Spleen (tissue), 11 donors: Measurements from ENCODE around the gene SLAMF9. TPM values are rescaled to one million over a fixed set of nuclear protein-coding genes. Genes with fewer than 3 reads are reported as not detected.
"Not testable (repeated sequence)": the region's sequence is repeated elsewhere in the genome, so short reads cannot be mapped to it uniquely, and the experiment has no call there.

Experiments
- DNase-seq: peaks from one replicate; pipeline ENCODE4 v3.0.0-alpha.2; 2020
- H3K27ac ChIP-seq, 8 donors: fragments of 200-600 bp; sonication (generic) in 7 of 8; 1 replicate in 4 of 8; 2 replicates in 4 of 8; pipeline versions ENCODE4 v1.5.0 to v1.8.0; 2016 to 2021; ENCODE audit warnings: inconsistent platforms in 4 of 8, mild to moderate bottlenecking in 4 of 8, moderate library complexity in 1 of 8
- H3K27me3 ChIP-seq, 7 donors: fragments of 200-600 bp; sonication (generic) in 6 of 7; replicated peaks in 1 of 7; 1 replicate in 4 of 7; 2 replicates in 3 of 7; pipeline versions ENCODE4 v1.5.0 to v1.8.0; 2016 to 2021; ENCODE audit warnings: inconsistent platforms in 3 of 7, mild to moderate bottlenecking in 1 of 7
- H3K36me3 ChIP-seq, 6 donors: fragments of 200-600 bp; sonication (generic) in 5 of 6; 1 replicate in 4 of 6; 2 replicates in 2 of 6; pipeline versions ENCODE4 v1.5.0 to v1.8.0; 2016 to 2021; ENCODE audit warnings: inconsistent platforms in 2 of 6
- H3K4me1 ChIP-seq, 6 donors: fragments of 200-600 bp; sonication (generic) in 5 of 6; 1 replicate in 3 of 6; 2 replicates in 3 of 6; pipeline versions ENCODE4 v1.5.0 to v1.8.0; 2016 to 2021; ENCODE audit warnings: inconsistent platforms in 3 of 6
- H3K4me3 ChIP-seq, 8 donors: fragments of 200-600 bp; sonication (generic) in 7 of 8; 1 replicate in 4 of 8; 2 replicates in 4 of 8; pipeline versions ENCODE4 v1.5.0 to v1.8.0; 2016 to 2021; ENCODE audit warnings: inconsistent platforms in 4 of 8, mild to moderate bottlenecking in 4 of 8, moderate library complexity in 2 of 8
- H3K9me3 ChIP-seq, 8 donors: fragments of 200-600 bp; sonication (generic) in 7 of 8; 1 replicate in 4 of 8; 2 replicates in 4 of 8; pipeline versions ENCODE4 v1.5.0 to v1.8.0; 2016 to 2021; ENCODE audit warnings: inconsistent platforms in 4 of 8
- POLR2A ChIP-seq, 3 donors: fragments of 450-650 bp; IDR thresholded peaks; one replicate each; pipeline ENCODE4 v1.5.1; 2017; ENCODE audit warnings: antibody characterized with exemption in 3 of 3, mild to moderate bottlenecking in 1 of 3
- POLR2AphosphoS5 ChIP-seq, 3 donors: sonication (generic); formaldehyde crosslinking; IDR thresholded peaks; one replicate each; pipeline ENCODE4 v1.5.1; 2017; ENCODE audit warnings: antibody characterized with exemption in 3 of 3
- WGBS, 5 donors: extraction: QIAGEN DNeasy Blood & Tissue Kit in 3 of 5; methylation state at CpG; one replicate each; pipeline versions ENCODE4 v1.1.5 to v1.1.7; 2013 to 2018; 5-methylcytosine and 5-hydroxymethylcytosine counted together
- intact Hi-C: fragments of 100-400 bp; cut with DNase I; formaldehyde crosslinking; loops from one replicate; pipeline ENCODE4 v1.15.0; 2023; ENCODE audit warnings: low total_unique reads
- polyA plus RNA-seq, 3 donors: library from polyadenylated mRNA; stranded (reverse); fragments of 200-250 nt; gene quantifications; one replicate each; pipeline ENCODE4 v1.2.1, GENCODE V29; 2013
- total RNA-seq, 7 donors: library from RNA; depleted of rRNA in 3 of 7; stranded (reverse); fragments of >200 nt in 3 of 7; fragmentation: NEBNext Ultra II Directional in 4 of 7; extraction: Animal tissue kit (Norgen Biotek cat#: 25700) in 4 of 7; gene quantifications; one replicate each; pipeline versions ENCODE4 v1.1.0 to v1.2.1, GENCODE V29; 2016 to 2021
- TF ChIP-seq, protein P1 (sequence below), 11 experiments: fragments of 200-600 bp in 7 of 11; fragments of 450-650 bp in 4 of 11; sonication (generic) in 4 of 11; IDR thresholded peaks in 8 of 11; conservative IDR thresholded peaks in 3 of 11; 1 replicate in 7 of 11; 2 replicates in 4 of 11; pipeline versions ENCODE4 v1.4.0 to v1.8.0; 2016 to 2021; ENCODE audit warnings: antibody characterized with exemption in 11 of 11, inconsistent platforms in 4 of 11, mild to moderate bottlenecking in 1 of 11
- donor health status: healthy with polysubstance abuse.
- donor health status: DM: no; HTN: no; CAD: no; lungs with moderate emphysema.
- donor health status: DM: no; HTN: no; CAD: no.
- donor health status: Bipolar disorder and iron deficiency.
- donor health status: healthy.
- donor health status: DM: no; HTN: no; CAD: no.
- donor health status: DM: yes; HTN: yes; CAD: no.

The SLAMF9 gene
- total and polyA plus RNA-seq, 10 donors, result 0.14 to 1.3 (median 0.46) TPM; not detected in 4

DNA sequence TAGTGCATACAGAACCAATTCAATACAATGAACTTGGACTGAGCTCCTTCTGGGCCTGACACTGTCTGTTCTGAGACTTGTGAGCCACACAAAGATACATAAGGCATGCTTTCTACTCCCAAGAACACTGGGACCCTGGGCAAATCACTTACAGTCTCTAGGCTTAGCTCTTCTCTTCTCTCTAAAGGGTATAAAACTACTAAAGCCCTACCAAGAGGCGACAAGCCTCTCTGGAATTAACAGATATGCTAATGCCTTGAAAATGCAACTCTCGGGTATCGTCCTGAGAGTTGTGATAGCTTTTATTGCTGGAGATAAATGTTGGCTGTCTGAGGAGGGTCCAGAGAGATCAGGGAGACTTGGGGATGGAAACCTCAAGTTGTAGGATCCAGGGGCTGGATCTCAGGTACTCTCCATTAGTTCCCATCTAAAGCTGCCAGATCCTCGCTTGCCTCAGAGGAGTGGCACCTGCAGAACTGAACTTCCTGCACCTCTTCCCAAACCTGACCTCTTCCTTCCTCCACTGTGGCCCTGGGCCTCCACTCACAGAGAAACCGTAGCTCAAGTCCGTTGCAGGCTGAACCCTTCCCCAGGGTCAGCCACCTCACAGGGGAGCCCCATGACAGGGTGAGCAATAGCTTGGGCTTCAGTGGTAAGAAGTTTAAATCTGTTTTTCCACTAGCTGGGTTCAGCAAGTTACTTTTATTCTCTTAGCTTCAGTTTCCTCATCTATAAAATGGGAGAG is 42.5 kb downstream of the SLAMF9 start:
- no peaks in the 10 kb centered on the region for H3K9me3 ChIP-seq
- TF ChIP-seq POLR2AphosphoS5 (IDR thresholded peaks at IDR 0.05), result peak in 1 of 3 donors; percentile 35
- TF ChIP-seq, protein P1, sequence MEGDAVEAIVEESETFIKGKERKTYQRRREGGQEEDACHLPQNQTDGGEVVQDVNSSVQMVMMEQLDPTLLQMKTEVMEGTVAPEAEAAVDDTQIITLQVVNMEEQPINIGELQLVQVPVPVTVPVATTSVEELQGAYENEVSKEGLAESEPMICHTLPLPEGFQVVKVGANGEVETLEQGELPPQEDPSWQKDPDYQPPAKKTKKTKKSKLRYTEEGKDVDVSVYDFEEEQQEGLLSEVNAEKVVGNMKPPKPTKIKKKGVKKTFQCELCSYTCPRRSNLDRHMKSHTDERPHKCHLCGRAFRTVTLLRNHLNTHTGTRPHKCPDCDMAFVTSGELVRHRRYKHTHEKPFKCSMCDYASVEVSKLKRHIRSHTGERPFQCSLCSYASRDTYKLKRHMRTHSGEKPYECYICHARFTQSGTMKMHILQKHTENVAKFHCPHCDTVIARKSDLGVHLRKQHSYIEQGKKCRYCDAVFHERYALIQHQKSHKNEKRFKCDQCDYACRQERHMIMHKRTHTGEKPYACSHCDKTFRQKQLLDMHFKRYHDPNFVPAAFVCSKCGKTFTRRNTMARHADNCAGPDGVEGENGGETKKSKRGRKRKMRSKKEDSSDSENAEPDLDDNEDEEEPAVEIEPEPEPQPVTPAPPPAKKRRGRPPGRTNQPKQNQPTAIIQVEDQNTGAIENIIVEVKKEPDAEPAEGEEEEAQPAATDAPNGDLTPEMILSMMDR (IDR thresholded peaks at IDR 0.05 in 8 of 11, conservative IDR thresholded peaks at IDR 0.05 in 3 of 11), result no peak
- TF ChIP-seq POLR2A (IDR thresholded peaks at IDR 0.05), result no peak
- H3K36me3 ChIP-seq, result peaks cover 0 to 20% (median 2%) of the 10 kb centered on the region in 6 donors
- 34 to 44% (median 36%) methylated on average over 6 of the region's 6 CpGs for WGBS, 5 donors
- intact Hi-C loops, result no loop called here
- no peaks in the 10 kb centered on the region for H3K27me3 ChIP-seq
- peak; percentile 71 for DNase-seq
- H3K4me1 ChIP-seq, result peaks cover 23 to 69% (median 44%) of the 10 kb centered on the region in 6 donors
- H3K4me3 ChIP-seq, result peak overlapping the region in 1 of 8 donors; percentile 48
- peak overlapping the region; percentile 68 to 90 (median 82) for H3K27ac ChIP-seq

DNA sequence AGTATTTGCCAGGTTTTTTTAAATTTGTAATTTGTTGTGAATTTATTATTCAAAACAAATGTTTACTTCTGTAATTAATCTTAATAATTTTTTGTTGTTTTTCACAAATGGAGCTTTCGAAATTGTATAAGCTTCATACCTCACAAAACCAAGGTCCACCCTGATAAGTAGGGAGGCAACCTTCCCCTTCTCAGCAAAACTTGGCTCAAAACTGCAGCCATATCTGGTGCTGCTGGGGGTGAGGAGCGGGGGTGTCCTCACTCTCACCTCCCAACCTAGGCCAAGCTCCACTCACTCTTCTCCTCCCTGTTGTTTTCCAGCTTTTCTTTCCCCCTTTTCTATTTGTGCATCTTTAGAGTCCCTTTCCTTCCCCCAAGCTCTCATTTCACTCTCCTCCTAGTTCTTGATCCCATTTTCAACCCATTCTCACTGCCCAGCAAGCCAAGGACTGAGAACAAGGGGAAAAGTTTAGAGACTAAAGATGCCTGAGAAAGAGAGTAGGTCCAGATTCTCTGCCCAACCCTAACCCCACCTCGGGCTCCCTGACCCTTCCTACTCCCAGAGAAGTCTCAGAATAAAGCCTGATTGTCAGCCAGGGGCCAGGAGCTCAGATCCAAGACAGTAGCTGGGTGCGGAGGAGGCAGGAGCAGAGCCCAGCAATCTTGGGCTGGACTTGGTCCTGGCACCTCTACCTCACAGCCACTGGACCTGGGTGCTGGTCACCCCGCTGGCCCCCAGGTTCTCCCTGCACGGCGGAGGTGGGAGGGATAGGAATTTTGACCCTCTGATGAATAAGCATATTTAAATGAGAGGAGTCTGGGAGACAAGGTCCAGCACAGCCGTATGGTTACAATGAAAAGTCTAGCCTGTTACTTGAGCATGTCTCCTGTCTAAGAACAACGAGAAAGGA is 45.8 kb downstream of the SLAMF9 start:
- peaks cover 23 to 42% (median 36%) of the 10 kb centered on the region in 6 donors for H3K4me1 ChIP-seq
- 86 to 93% (median 91%) methylated on average over 9 of the region's 9 CpGs for WGBS, 5 donors
- H3K27me3 ChIP-seq, result no peaks in the 10 kb centered on the region
- H3K4me3 ChIP-seq, result no peak overlapping the region
- intact Hi-C loops, result no loop called here
- H3K9me3 ChIP-seq, result peaks cover 0 to 7% (median 0%) of the 10 kb centered on the region in 8 donors
- peak overlapping the region in 1 of 8 donors; percentile 88 for H3K27ac ChIP-seq
- TF ChIP-seq, protein P1 (IDR thresholded peaks at IDR 0.05 in 8 of 11, conservative IDR thresholded peaks at IDR 0.05 in 3 of 11), result no peak
- no peak for TF ChIP-seq POLR2A (IDR thresholded peaks at IDR 0.05)
- no peak for TF ChIP-seq POLR2AphosphoS5 (IDR thresholded peaks at IDR 0.05)
- DNase-seq, result no peak
- no peaks in the 10 kb centered on the region for H3K36me3 ChIP-seq

DNA sequence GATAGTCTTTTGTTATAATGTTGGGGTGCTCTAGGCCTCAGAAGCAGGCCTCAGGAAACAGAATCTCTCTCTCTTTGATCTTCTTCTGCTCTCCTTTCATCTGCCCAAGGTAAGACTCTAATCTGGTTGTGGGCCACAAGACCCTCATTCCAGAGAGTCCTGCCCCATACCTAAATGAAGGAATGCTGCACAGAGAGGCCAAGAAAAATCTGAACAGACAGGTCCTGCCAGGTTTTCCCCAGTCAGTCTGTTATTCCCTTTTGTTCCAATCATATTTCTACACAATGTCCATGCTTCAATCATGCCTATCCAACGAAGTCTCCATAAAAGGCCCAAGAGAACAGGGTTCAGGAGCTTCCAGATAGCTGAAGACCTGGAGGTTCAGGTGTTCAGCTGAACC is 47.1 kb downstream of the SLAMF9 start:
- H3K9me3 ChIP-seq, result peaks cover 0 to 7% (median 0%) of the 10 kb centered on the region in 8 donors
- no peak overlapping the region for H3K27ac ChIP-seq
- no peaks in the 10 kb centered on the region for H3K27me3 ChIP-seq
- 76 to 95% (median 90%) methylated on average over 1 of the region's 1 CpG for WGBS, 5 donors
- intact Hi-C loops, result no loop called here
- DNase-seq, result no peak
- TF ChIP-seq POLR2AphosphoS5 (IDR thresholded peaks at IDR 0.05), result no peak
- no peaks in the 10 kb centered on the region for H3K36me3 ChIP-seq
- no peak overlapping the region for H3K4me3 ChIP-seq
- peaks cover 23 to 29% (median 26%) of the 10 kb centered on the region in 6 donors for H3K4me1 ChIP-seq

DNA sequence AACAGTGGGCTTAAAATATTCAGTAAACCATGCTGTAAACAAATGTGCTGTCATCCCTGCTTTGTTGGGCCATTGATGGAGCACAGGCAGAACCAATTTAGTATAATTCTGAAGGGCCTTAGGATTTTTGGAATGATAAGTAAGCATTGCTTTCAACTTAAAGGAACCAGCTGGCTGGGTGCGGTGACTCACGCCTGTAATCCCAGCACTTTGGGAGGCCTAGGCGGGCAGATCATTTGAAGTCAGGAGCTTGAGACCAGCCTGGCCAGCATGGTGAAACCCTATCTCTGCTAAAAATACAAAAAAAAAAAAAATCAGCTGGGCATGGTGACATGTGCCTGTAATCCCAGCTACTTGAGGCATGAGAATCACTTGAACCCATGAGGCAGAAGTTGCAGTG is 50.0 kb downstream of the SLAMF9 start:
- H3K9me3 ChIP-seq, H3K27ac ChIP-seq, H3K36me3 ChIP-seq, H3K4me3 ChIP-seq, H3K27me3 ChIP-seq, intact Hi-C loops, DNase-seq: not testable (repeated sequence)
- peaks cover 0 to 24% (median 9%) of the 10 kb centered on the region in 6 donors for H3K4me1 ChIP-seq
- 67 to 85% (median 72%) methylated on average over 3 of the region's 3 CpGs for WGBS, 5 donors

DNA sequence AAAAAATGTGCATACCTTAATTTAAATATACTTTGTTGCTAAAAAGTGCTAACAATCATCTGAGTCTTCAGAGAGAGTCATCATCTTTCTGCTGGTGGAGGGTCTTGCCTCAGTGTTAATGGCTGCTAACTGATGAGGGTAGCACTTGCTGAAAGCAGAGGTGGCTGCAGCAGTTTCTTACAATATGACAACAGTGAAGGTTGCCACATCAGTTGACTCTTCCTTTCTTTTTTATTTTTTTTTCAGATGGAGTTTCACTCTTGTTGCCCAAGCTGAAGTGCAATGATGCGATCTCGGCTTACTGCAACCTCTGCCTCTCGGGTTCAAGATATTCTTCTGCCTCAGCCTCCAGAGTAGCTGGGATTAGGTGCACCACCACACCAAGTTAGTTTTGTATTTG is 51.5 kb downstream of the SLAMF9 start:
- no peak for DNase-seq
- Histone ChIP-seq H3K4me3 (no peak overlapping the region), H3K27me3 (no peaks in the 10 kb centered on the region), H3K36me3 (no peaks in the 10 kb centered on the region), H3K9me3 (peaks cover 0 to 7% (median 0%) of the 10 kb centered on the region in 8 donors), H3K4me1 (peaks cover 0 to 39% (median 15%) of the 10 kb centered on the region in 6 donors), H3K27ac (peak overlapping the region in 1 of 8 donors; percentile 1)
- 55 to 86% (median 68%) methylated on average over 3 of the region's 3 CpGs for WGBS, 5 donors
- no peak for TF ChIP-seq POLR2AphosphoS5 (IDR thresholded peaks at IDR 0.05)
- intact Hi-C loops, result no loop called here

Other genes with a start within 250 kb of the SLAMF9 start
- under 1 TPM in 2 of 7 donors, not detected in 5; 0.46 to 0.73 TPM for gene CRP, start 239.6 kb downstream of the SLAMF9 start, total RNA-seq
- gene CRP, start 239.6 kb downstream of the SLAMF9 start, polyA plus RNA-seq, result under 1 TPM in 1 of 3 donors, not detected in 2; 0.06 TPM
- gene DUSP23, start 173.3 kb downstream of the SLAMF9 start, total RNA-seq, result 10 to 100 TPM; 23.1 to 76.3 (median 30.7) TPM
- gene DUSP23, start 173.3 kb downstream of the SLAMF9 start, polyA plus RNA-seq, result 10 to 100 TPM; 45.0 to 69.5 (median 58.3) TPM
- gene FCRL6, start 151.9 kb downstream of the SLAMF9 start, total RNA-seq, result 10 to 100 TPM in 5 of 7 donors, 1 to 10 TPM in 2; 7.5 to 24.4 (median 17.8) TPM
- 1 to 10 TPM in 2 of 3 donors, under 1 TPM in 1; 0.52 to 2.0 (median 1.0) TPM for gene FCRL6, start 151.9 kb downstream of the SLAMF9 start, polyA plus RNA-seq
- 10 to 100 TPM; 13.0 to 40.0 (median 25.2) TPM for gene SLAMF8, start 127.4 kb downstream of the SLAMF9 start, total RNA-seq
- 10 to 100 TPM; 12.9 to 18.7 (median 16.1) TPM for gene SLAMF8, start 127.4 kb downstream of the SLAMF9 start, polyA plus RNA-seq
- under 1 TPM in 1 of 7 donors, not detected in 6; 0.33 TPM for gene VSIG8, start 91.6 kb downstream of the SLAMF9 start, total RNA-seq
- under 1 TPM; 0.03 to 0.43 (median 0.13) TPM for gene VSIG8, start 91.6 kb downstream of the SLAMF9 start, polyA plus RNA-seq
- gene CFAP45, start 54.1 kb downstream of the SLAMF9 start, total RNA-seq, result 1 to 10 TPM; 1.1 to 3.0 (median 2.0) TPM
- gene CFAP45, start 54.1 kb downstream of the SLAMF9 start, polyA plus RNA-seq, result 1 to 10 TPM in 2 of 3 donors, under 1 TPM in 1; 0.58 to 2.8 (median 1.2) TPM
- gene TAGLN2, start 28.7 kb downstream of the SLAMF9 start, total RNA-seq, result 100 to 1,000 TPM; 341 to 505 (median 407) TPM
- gene TAGLN2, start 28.7 kb downstream of the SLAMF9 start, polyA plus RNA-seq, result 100 to 1,000 TPM; 351 to 525 (median 475) TPM
- gene IGSF9, start 8.6 kb downstream of the SLAMF9 start, total RNA-seq, result 1 to 10 TPM in 4 of 7 donors, under 1 TPM in 3; 0.64 to 2.1 (median 1.1) TPM
- gene IGSF9, start 8.6 kb downstream of the SLAMF9 start, polyA plus RNA-seq, result under 1 TPM; 0.12 to 0.80 (median 0.46) TPM
- 1 to 10 TPM; 4.2 to 8.5 (median 6.8) TPM for gene PIGM, start 77.8 kb upstream of the SLAMF9 start, total RNA-seq
- gene PIGM, start 77.8 kb upstream of the SLAMF9 start, polyA plus RNA-seq, result 1 to 10 TPM; 2.1 to 2.7 (median 2.4) TPM
- 10 to 100 TPM in 5 of 7 donors, 1 to 10 TPM in 2; 6.5 to 30.8 (median 23.9) TPM for gene KCNJ10, start 115.9 kb upstream of the SLAMF9 start, total RNA-seq
- 1 to 10 TPM; 3.7 to 3.9 (median 3.8) TPM for gene KCNJ10, start 115.9 kb upstream of the SLAMF9 start, polyA plus RNA-seq
- gene KCNJ9, start 127.3 kb upstream of the SLAMF9 start, total RNA-seq, result not detected
- not detected for gene KCNJ9, start 127.3 kb upstream of the SLAMF9 start, polyA plus RNA-seq
- gene IGSF8, start 144.4 kb upstream of the SLAMF9 start, total RNA-seq, result 10 to 100 TPM; 16.8 to 28.9 (median 25.3) TPM
- 10 to 100 TPM; 15.6 to 23.1 (median 16.1) TPM for gene IGSF8, start 144.4 kb upstream of the SLAMF9 start, polyA plus RNA-seq
- gene ATP1A2, start 161.5 kb upstream of the SLAMF9 start, total RNA-seq, result 10 to 100 TPM in 1 of 7 donors, 1 to 10 TPM in 3, under 1 TPM in 3; 0.20 to 19.1 (median 1.1) TPM
- gene ATP1A2, start 161.5 kb upstream of the SLAMF9 start, polyA plus RNA-seq, result 1 to 10 TPM in 1 of 3 donors, under 1 TPM in 2; 0.13 to 1.7 (median 0.27) TPM
- 1 to 10 TPM in 2 of 7 donors, under 1 TPM in 3, not detected in 2; 0.70 to 2.9 (median 0.97) TPM for gene ATP1A4, start 197.4 kb upstream of the SLAMF9 start, total RNA-seq
- 1 to 10 TPM in 1 of 3 donors, under 1 TPM in 2; 0.85 to 2.3 (median 0.93) TPM for gene ATP1A4, start 197.4 kb upstream of the SLAMF9 start, polyA plus RNA-seq
- gene CASQ1, start 236.3 kb upstream of the SLAMF9 start, total RNA-seq, result 1 to 10 TPM in 1 of 7 donors, under 1 TPM in 3, not detected in 3; 0.37 to 1.1 (median 0.91) TPM
- 1 to 10 TPM in 2 of 3 donors, under 1 TPM in 1; 0.45 to 1.5 (median 1.5) TPM for gene CASQ1, start 236.3 kb upstream of the SLAMF9 start, polyA plus RNA-seq